ENCODE data around the gene SCFD2. TPM values are rescaled to one million over a fixed set of nuclear protein-coding genes. Genes with fewer than 3 reads are reported as not detected.

SCFD2 gene
- total RNA-seq, 1 donor from 2014 or later = 17.2 TPM

DNA sequence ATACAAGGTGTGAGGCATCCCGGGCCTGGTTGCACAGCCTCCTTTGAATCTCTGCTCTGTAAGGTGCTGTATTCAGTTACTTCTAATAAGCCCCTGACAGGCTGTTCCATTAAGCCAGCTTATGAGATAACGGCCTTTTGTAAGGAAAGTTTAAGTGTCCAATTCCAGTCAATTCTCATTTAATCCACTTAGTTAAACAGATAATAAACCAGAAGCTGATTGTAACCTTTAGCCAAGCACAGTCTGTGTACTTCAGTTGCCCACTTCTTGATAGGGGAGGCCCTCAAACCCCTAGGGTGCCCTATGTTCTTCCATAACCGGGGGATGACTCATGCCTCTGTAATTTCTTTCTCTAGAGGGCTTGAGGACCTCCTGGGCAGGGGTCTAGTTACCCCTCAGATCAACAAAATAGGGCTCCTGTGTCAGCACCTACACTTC lies 440.3 kb downstream of the SCFD2 start:
- H3K27me3 Mint-ChIP-seq (ENCODE audit: unreplicated experiment) = no peaks in the 10 kb centered on the region
- H3K27ac Mint-ChIP-seq (ENCODE audit: unreplicated experiment) = peak overlapping the region; percentile 36
- H3K36me3 Mint-ChIP-seq (ENCODE audit: unreplicated experiment) = no peaks in the 10 kb centered on the region
- no peak for TF ChIP-seq CTCF (IDR thresholded peaks at IDR 0.05; ENCODE audit: partially characterized antibody, unreplicated experiment)
- H3K4me1 Mint-ChIP-seq (ENCODE audit: low read depth, unreplicated experiment) = peaks cover 16% of the 10 kb centered on the region
- H3K9me3 Mint-ChIP-seq (ENCODE audit: unreplicated experiment) = no peaks in the 10 kb centered on the region
- H3K4me3 Mint-ChIP-seq (ENCODE audit: unreplicated experiment) = no peak overlapping the region
- no peak for DNase-seq

DNA sequence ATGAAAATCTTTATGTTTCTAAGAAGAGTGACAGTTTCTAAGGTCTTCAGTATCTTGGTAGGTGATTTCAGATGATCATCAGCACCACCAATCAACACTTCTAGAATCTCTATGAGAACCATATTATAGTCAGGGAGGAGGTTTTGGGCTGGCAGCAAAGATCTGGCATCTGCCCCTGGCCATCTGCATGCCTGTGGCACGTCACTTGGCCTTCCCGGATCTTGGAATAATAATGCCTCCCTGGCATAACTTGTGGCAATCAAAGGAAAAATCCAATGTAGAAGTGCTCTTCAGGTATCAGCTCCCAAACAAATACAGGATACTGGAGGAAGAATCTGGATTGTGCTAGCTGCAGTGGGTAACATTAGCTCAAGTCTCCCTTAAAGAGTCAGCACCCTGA lies 446.4 kb downstream of the SCFD2 start:
- H3K36me3 Mint-ChIP-seq (ENCODE audit: unreplicated experiment) = no peaks in the 10 kb centered on the region
- no peaks in the 10 kb centered on the region for H3K4me1 Mint-ChIP-seq (ENCODE audit: low read depth, unreplicated experiment)
- TF ChIP-seq CTCF (IDR thresholded peaks at IDR 0.05; ENCODE audit: partially characterized antibody, unreplicated experiment) = no peak
- no peak overlapping the region for H3K27ac Mint-ChIP-seq (ENCODE audit: unreplicated experiment)
- DNase-seq = no peak
- H3K27me3 Mint-ChIP-seq (ENCODE audit: unreplicated experiment) = no peaks in the 10 kb centered on the region
- H3K9me3 Mint-ChIP-seq (ENCODE audit: unreplicated experiment) = no peaks in the 10 kb centered on the region
- no peak overlapping the region for H3K4me3 Mint-ChIP-seq (ENCODE audit: unreplicated experiment)

DNA sequence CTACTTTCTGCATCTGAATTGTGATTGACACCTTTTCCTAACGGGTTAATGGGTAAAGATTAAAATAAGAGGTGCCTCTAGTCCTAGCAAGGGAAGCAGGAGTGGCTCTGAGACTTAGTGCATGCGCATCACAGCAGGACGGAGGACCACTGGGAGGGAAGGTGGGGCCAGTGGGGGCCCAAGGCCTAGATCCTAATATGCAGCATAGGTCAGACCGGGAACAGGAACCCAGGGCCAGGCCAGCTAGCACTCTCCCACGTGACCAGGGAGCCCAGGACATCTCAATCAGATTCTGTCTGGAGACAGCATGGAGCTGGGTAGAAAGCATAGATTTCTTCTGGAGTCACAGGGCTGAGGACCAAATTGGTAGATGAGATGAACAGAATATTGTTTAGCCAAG lies 448.0 kb downstream of the SCFD2 start:
- no peak overlapping the region for H3K27ac Mint-ChIP-seq (ENCODE audit: unreplicated experiment)
- no peaks in the 10 kb centered on the region for H3K9me3 Mint-ChIP-seq (ENCODE audit: unreplicated experiment)
- TF ChIP-seq CTCF (IDR thresholded peaks at IDR 0.05; ENCODE audit: partially characterized antibody, unreplicated experiment) = no peak
- H3K27me3 Mint-ChIP-seq (ENCODE audit: unreplicated experiment) = no peaks in the 10 kb centered on the region
- DNase-seq = no peak
- H3K36me3 Mint-ChIP-seq (ENCODE audit: unreplicated experiment) = no peaks in the 10 kb centered on the region
- H3K4me3 Mint-ChIP-seq (ENCODE audit: unreplicated experiment) = no peak overlapping the region
- no peaks in the 10 kb centered on the region for H3K4me1 Mint-ChIP-seq (ENCODE audit: low read depth, unreplicated experiment)

GRCh38 chr4:52915730-52916300 lies 450.0 kb downstream of the SCFD2 start:
- TF ChIP-seq CTCF (IDR thresholded peaks at IDR 0.05; ENCODE audit: partially characterized antibody, unreplicated experiment) = no peak
- H3K27me3 Mint-ChIP-seq (ENCODE audit: unreplicated experiment) = no peaks in the 10 kb centered on the region
- H3K4me1 Mint-ChIP-seq (ENCODE audit: low read depth, unreplicated experiment) = no peaks in the 10 kb centered on the region
- no peak overlapping the region for H3K4me3 Mint-ChIP-seq (ENCODE audit: unreplicated experiment)
- H3K36me3 Mint-ChIP-seq (ENCODE audit: unreplicated experiment) = no peaks in the 10 kb centered on the region
- H3K9me3 Mint-ChIP-seq (ENCODE audit: unreplicated experiment) = peaks cover 3% of the 10 kb centered on the region
- DNase-seq = no peak
- H3K27ac Mint-ChIP-seq (ENCODE audit: unreplicated experiment) = no peak overlapping the region

GRCh38 chr4:52915191-52915590 lies 450.7 kb downstream of the SCFD2 start:
- Mint-ChIP-seq H3K27me3 (ENCODE audit: unreplicated experiment) (no peaks in the 10 kb centered on the region), H3K36me3 (ENCODE audit: unreplicated experiment) (no peaks in the 10 kb centered on the region)
- DNase-seq = no peak

More at GRCh38 chr4:52915191-52915590, 450.7 kb downstream of the SCFD2 start:
- H3K9me3 Mint-ChIP-seq (ENCODE audit: unreplicated experiment) = peaks cover 3% of the 10 kb centered on the region
- no peak overlapping the region for H3K4me3 Mint-ChIP-seq (ENCODE audit: unreplicated experiment)
- TF ChIP-seq CTCF (IDR thresholded peaks at IDR 0.05; ENCODE audit: partially characterized antibody, unreplicated experiment) = no peak
- no peak overlapping the region for H3K27ac Mint-ChIP-seq (ENCODE audit: unreplicated experiment)
- no peaks in the 10 kb centered on the region for H3K4me1 Mint-ChIP-seq (ENCODE audit: low read depth, unreplicated experiment)

All from glutamatergic neuron (in vitro differentiated cells).